HG03520 (cell line): ENCODE data around the gene LDLRAP1.

Experiments used
- ATAC-seq: cut with Tn5 transposase; IDR thresholded peaks from one replicate; pipeline ENCODE4 v1.9.1; 2021; ENCODE audit warnings: mild to moderate bottlenecking, moderate library complexity; ENCODE audit not compliant: unreplicated experiment

LDLRAP1 gene

GRCh38 chr1:25560788-25561187 lies 17.4 kb downstream of the LDLRAP1 start:
- ATAC-seq: no peak

DNA sequence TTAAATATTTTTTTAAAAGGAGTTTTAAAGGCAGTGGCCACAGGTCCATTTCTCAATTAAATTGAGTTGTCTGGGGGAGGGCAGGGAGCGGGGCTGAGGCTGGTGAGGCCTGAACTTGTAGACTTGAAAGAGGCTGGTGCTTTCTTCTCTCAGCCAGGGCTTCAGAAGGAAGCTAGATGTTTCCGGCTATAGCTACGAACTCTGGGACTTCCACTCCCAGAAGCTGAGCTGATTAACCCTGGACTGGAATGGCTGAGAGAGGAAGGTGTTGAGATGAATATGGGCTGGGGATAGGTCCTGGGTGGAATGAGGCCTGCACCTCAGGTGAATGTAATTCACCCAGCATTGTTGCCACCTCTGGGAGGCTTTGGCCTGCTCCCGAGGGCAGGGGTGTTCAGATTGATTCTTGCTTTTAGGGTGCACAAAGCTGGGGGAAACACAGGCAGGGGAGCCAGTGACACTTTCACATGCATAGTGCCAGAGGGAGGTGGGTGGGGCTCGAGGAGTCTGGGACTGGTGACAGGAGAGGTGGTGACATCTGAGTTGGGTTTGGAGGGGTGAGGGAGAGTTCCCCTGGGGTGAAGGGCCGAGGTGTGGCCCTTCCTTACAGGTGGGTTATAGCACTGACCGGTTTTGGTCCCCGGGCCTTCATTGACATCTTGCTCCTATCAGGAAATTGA lies 18.2 kb downstream of the LDLRAP1 start:
- ATAC-seq: no peak

DNA sequence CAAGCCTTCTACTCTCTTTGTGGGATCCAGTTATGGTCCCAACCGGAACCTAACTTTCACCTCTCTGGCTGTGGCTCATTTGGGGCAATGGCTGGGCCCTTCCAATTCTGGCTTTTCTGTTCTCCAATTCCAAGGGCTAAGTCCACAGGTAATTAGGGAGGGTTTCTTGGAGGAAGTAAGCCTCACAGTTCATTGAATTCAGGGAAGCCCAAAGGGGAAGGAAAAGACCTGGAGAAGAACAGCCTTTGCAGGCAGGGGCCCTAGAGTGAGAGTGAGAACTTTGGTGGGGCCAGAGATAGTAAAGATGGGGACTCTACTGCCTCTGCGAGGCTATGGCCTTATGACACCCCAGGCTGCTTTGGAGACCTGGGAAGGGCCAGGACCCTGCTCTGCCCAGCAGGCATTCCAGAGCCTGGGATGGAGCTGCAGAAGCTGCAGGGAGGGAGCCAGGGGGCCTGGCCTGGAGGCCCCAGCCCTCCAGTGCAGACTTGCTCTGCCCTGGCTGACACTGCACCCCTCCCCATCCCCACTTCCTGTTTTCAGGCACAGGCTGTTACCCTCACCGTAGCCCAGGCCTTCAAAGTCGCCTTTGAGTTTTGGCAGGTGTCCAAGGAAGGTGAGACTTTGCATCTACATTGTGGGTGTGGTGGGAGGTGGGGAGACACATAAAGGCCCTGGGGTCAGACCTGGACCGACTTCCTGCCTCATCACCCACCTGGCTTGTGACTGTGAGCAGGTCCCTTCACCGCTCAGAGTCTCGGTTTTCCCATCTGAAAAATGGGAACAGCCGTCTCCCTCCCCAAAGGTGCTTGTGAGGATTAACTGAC lies 18.9 kb downstream of the LDLRAP1 start:
- no peak for ATAC-seq

DNA sequence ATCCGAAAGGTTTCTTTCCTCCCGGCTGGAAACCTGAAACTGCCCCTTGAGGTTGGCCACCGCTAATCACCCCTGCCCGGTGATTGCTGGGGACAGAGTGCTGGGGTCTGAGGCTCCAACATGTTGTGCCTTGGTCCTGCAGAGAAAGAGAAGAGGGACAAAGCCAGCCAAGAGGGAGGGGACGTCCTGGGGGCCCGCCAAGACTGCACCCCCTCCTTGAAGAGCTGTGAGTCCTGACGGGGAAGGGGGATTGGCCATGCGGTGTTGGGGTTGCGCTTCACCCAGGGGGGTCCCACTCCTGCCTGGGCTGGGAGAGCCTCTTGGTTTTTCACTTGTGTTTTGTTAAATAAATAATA lies 19.5 kb downstream of the LDLRAP1 start:
- no peak for ATAC-seq

- no peak for ATAC-seq
Measured at GRCh38 chr1:25563330-25564215, 20.2 kb downstream of the LDLRAP1 start.

DNA sequence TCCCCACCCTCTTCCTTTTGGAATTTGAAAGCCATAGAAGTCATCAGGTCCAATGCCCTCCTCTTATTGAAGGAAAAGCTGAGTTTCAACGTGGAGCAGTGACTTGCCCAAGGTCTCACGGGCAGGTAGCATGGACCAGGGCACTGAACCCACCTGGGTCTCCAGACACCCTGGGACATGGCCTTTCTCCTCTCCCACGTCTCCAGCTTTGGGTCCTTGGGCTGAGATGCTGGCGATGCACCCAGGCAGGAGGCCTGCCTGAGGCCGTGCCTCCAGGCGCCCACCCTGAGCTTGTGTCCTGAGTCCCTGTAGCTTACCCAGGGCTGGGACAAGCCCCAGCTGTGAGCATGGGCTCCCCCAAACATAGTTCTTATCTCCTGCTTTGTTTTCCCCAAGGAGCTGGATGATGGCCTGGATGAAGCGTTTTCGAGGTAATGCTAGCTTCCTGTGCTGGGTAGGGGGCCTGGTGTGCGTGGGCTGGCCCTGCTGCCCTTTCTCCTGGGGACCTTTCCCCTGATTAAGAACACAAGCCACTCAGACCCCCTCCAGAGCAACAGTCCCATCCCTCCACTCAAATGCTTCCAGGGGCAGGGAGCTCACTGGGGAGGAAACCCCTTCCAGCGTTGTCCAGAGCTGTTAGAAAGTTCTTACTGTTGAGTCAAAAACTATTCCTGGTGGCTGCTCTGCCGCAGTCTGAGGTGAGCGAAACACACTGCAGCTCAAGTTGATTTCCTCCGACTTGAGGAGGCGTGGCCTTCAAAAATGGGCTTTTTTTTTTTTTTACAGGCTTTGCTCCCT lies 21.6 kb downstream of the LDLRAP1 start:
- no peak for ATAC-seq

- no peak for ATAC-seq
Measured at GRCh38 chr1:25565626-25566025, 22.2 kb downstream of the LDLRAP1 start.

- no peak for ATAC-seq
Measured at GRCh38 chr1:25566176-25566729, 22.8 kb downstream of the LDLRAP1 start.

DNA sequence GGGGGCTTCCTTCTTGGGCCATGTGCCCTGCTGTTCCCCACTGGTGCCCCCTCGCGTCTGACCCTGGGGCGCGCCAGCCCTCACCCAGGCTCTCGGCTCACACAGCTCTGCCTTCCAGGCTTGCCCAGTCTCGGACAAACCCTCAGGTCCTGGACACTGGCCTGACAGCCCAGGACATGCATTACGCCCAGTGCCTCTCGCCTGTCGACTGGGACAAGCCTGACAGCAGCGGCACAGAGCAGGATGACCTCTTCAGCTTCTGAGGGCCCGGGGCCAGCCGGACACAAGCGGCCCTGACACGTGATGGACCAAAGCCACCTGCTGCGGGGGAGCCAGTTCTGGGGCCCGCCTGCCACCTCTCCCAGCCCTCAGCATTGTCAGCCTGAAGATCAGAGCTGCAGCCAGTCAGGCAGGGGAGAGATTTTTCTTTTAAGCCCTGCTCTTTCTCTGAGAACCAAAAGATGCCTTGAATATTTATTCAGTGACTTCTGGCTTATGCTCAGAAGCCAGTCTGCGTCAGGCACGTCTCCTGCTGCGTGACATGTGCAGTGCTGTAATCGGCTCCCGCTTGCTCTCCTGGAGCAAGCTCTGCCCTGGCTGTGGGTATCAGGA lies 23.4 kb downstream of the LDLRAP1 start:
- ATAC-seq: no peak

DNA sequence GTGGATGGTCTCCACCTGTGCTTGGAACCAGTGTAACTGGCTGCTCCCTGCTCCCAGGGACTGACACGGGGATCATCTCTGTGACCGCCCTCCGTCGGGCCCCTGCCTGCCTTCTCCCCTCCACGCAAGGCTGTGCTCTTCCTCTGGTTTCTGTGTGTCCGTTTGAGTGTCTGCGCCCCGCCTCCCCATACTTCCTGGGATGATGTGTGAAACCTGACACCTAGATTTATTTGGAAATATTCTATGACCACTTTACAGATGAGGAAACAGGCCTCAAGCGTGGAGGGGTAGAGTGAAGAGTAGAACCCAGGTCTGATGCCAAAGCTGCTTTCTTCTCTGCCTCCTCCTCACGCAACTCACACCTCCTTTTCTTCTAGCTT lies 24.3 kb downstream of the LDLRAP1 start:
- ATAC-seq: no peak

- no peak for ATAC-seq
Measured at GRCh38 chr1:25568090-25568833, 24.9 kb downstream of the LDLRAP1 start.

- ATAC-seq: no peak
Measured at GRCh38 chr1:25568834-25569596, 25.6 kb downstream of the LDLRAP1 start.

DNA sequence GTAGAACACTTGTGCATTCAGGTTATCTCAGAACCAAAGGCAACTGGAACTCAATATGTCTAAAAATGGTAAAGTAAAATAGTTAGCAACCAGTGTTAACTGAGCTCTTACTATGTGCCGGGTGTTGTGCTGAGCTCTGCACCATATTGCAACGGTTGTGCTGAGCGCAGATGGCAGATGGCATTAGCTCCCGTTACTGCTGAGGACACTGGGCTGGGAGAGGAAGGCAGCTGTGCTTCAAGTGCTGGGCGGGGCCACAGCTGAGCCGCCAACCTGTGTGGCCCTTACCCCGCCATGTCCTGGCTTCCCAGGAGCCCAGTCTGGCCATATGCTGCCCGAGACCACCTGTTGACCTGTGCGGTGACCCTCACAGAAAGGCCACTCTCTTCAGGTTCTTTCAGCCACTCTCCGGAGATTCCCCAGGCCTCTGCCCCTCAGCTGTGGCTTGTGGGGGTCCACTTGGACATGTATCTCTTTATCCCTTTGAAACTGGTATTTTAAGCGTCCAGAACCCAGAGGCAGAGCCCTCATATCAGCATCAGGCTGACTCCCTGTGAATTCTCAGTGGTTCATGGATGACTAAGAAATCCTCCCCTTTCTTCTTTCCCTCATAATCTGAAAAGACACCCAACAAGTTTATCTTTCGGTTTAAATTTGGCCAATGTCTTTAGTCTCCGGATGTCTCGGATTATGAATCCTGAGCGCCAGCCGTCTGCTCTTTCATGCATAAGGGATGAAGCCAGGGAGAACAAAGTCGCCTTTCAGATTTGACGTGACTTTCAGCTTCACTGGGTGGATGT lies 26.4 kb downstream of the LDLRAP1 start:
- ATAC-seq: no peak

GRCh38 chr1:25570798-25571521 lies 27.6 kb downstream of the LDLRAP1 start:
- ATAC-seq: no peak

GRCh38 chr1:25571522-25571970 lies 28.1 kb downstream of the LDLRAP1 start:
- no peak for ATAC-seq

DNA sequence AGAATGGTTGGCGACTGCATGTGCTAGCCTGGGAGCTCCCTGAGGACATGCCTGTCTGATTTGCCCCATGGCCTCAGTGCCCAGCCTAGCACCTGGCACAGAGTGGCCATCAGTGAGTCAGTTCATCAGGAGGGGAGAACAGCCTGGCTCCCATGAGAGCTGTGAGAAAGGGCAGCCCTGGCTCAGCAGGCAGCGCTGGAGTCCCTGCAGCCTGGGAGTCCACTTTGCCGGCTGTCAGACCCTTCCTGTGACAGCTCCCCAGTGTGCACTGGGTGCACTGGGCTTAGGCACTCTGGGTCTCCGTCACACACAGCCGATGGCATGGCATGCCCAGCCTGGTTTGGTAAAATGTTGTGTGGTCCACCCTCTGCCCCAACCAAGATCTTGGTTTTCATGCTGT lies 28.7 kb downstream of the LDLRAP1 start:
- ATAC-seq: no peak
